NCI-H2227 treated with DMSO at 0.1 percent for 48 hours (cell line): ENCODE data around the gene RGS7BP.

Source experiments
- DNase-seq: peaks from one replicate; lab custom pipeline; 2025; lab: John Stamatoyannopoulos, UW

The RGS7BP gene

DNA sequence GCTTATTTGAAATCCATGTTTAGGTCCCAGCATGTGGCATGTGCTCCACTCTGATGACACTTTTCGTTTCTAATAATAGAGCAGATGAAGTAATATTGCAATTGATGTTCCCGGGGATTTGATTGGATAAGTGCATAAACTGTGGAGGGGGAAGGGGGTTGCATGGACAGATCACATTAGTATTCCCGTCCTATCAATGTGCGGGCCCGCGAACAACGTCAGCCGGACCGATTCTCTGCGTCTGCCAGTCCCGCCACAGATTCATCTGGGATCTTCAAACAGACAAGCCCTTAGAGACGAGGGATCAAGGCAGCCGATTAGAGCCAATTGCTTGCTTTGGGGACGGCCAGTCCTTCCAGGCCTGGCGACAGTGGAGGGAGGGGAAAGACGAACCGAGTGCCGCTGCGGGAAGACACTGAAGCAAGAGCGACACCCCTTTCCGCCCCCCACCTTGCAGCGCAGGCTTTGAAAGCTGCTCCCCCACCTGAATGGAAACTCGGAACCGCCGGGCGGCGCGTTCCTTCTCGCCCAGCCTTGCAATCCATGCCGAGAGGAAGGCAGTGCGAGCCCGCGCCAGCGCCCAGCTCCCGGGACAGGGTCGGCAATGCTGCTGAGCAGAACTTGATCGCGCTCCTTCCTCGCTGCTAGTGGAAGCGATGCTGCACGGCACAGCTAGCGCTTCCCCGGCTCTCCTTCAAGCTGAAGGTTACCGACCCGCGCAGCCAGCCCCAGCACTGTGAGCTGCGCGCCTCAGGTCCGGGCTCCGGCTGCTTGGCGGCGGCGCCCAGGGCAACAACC lies at the start of gene RGS7BP:
TSS of gene RGS7BP (plus strand) at position 247 of the 798 bp plus-strand sequence. CDS start 610 bp downstream, outside the sequence.
- peak; percentile 72 for DNase-seq

- DNase-seq = no peak
These were observed 48.0 kb upstream of the RGS7BP start for GRCh38 chr5:64457846-64458245.

GRCh38 chr5:64458948-64459347 lies 46.9 kb upstream of the RGS7BP start:
- no peak for DNase-seq

GRCh38 chr5:64462391-64462790 lies 43.4 kb upstream of the RGS7BP start:
- DNase-seq = no peak

- DNase-seq = no peak
These were observed 19.7 kb upstream of the RGS7BP start for GRCh38 chr5:64486163-64486562.

DNA sequence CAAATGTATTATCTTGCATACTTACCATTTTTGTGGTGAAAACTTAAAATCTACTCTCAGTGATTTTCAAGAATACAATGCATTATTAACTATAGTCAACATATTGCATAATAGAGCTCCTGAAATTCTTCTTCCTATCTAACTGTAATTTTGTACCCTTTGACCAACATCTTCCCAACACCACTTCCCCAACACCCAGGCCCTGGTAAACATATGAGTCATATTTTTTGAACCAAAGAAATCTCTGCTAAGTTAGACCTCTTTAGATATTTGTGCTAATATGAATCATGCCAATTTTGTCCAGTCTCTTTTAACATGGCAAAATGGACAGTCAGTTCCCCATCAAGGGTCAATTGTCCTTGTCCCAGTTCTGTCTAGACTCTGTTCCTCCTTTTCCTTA lies 18.5 kb upstream of the RGS7BP start:
- no peak for DNase-seq

GRCh38 chr5:64489857-64490256 lies 16.0 kb upstream of the RGS7BP start:
- DNase-seq = no peak

DNA sequence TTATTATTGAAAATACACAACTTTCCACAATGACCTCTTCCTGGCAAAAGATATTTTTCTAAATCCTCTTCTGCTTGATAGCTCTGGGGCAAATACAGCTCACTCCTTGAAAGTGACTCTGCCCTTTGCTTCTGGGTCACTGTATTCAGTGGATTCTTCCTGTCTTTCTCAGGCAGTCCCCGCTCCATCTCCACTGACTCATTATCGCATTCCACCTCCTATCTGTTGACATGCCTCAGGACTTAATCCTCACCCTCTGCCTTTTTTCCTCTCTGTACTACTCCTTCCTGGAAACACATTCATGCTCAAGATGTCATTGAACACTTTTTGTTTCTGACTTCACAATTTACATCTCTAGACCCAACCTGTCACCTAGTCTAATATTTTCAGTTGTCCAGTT lies 8.4 kb upstream of the RGS7BP start:
- DNase-seq = no peak

DNA sequence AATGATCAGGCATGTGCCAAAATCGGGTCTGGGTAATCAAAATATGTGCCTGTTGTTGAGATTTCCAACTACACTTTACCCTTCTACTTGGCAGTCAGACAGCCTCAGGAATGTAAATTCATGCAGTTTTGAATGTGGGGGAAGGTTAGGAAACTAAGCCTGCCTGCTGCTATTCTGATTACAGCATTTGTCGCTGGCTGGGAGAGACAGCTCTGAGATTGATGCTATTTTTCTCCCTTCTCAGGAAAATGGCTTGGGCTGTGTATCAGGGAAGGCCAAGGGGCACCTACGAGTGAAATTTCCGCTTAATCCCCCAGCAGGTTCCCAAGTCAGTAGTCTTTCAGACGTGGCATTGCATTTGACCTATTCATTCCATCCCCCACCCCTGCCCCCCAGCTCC lies 3.6 kb upstream of the RGS7BP start:
- peak; percentile 88 for DNase-seq

GRCh38 chr5:64506567-64507263 lies 900 bp downstream of the RGS7BP start:
- DNase-seq = no peak

DNA sequence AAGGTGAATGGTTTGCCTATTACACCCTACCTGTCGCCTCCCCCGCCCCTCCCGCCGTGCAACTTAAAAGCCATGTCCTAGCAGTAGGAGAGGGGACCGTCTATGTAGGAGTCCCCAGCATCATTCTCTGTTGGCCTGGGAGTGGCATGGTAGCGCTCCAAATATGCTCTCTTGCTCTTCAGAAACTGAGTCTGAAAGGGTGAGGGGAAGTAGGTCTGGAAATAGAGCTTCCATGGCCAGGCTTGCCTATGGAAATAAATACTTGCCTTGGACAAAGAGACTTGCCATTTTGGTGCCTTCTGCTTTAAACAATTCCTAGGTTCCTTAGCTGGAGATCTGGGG lies 1.4 kb downstream of the RGS7BP start:
- no peak for DNase-seq

DNA sequence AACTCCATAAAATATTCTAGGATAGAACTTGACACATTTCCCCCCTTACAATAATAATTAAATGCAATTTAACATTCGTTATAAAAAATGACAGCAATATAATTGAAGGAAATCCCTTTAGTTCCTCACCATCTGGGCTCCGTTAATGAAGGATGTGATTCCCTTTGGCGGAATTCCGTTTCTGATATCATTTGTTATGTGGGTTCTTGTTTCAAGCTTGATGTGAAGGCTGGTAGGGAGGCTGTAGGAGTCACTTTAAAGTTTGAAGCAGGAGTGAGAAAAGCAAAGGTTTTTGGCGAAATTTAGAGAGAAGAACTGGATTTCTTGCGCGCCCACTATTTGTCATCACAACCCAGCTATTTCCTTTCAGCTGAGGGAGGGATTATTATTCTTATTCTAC lies 4.0 kb downstream of the RGS7BP start:
- DNase-seq = no peak

GRCh38 chr5:64513492-64513891 lies 7.7 kb downstream of the RGS7BP start:
- no peak for DNase-seq

GRCh38 chr5:64514612-64515011 lies 8.8 kb downstream of the RGS7BP start:
- no peak for DNase-seq

DNA sequence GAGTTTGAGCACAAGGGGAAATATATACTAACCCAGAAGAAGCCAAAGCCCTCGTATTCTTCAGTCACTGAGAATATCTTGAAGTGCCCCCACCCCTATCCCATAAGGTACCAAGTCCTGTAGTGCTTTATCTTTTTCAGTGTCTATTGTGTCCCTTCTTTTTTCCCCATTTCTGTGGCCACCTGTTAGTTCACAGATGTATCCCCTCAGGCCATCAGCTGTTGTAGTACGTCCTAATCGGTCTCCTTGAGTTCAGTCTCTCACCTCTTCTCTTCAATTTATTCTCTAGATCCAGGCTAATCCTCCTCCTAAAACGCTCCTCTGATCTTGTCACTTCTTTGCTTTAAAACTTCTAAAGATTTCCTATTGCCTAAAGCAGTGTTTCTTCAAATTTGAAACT lies 10.4 kb downstream of the RGS7BP start:
- DNase-seq = no peak

- no peak for DNase-seq
These were observed 13.0 kb downstream of the RGS7BP start for GRCh38 chr5:64518793-64519192.

- DNase-seq = no peak
These were observed 13.4 kb downstream of the RGS7BP start for GRCh38 chr5:64519263-64519662.

- DNase-seq = no peak
These were observed 21.1 kb downstream of the RGS7BP start for GRCh38 chr5:64526734-64527439.

- DNase-seq = no peak
These were observed 24.3 kb downstream of the RGS7BP start for GRCh38 chr5:64530076-64530475.

DNA sequence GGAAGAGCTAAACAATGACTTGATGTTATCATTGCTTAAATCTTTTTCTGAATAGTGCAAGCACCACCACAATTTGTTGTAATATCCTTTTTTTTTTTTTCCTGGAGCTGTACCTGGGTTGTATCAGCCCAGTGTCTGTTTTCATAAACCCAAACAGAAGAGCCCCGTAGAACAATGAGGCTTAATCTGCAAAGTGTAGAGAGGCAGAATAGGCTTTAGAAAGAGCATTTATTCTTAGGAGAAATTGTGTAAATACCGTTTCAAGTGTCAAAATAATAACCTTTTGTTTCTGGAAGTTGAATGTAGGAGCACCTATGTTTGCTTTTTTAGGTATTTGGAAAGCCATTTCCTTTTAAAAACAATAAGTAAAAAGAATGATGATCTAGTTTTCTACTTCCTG lies 26.4 kb downstream of the RGS7BP start:
- no peak for DNase-seq

DNA sequence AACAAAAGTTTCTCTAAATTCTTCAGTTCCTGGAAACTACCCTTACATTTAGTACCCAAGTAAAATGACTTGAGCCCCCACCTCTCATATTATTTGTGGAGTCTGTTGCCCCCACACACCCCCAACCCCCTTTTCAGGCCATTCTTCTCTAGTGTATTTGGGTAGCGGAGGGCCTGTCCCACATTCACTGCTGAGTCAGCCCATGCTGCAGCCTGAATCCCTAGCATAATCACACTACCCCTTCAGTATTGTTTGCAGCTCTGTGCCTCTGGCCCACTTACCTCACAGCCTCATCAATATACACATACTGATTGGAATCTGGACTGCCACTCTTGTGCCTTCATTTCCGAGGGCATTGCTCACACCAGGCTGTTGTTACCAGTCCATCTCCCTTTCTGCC lies 26.8 kb downstream of the RGS7BP start:
- no peak for DNase-seq

- DNase-seq = no peak
These were observed 28.2 kb downstream of the RGS7BP start for GRCh38 chr5:64534033-64534432.

DNA sequence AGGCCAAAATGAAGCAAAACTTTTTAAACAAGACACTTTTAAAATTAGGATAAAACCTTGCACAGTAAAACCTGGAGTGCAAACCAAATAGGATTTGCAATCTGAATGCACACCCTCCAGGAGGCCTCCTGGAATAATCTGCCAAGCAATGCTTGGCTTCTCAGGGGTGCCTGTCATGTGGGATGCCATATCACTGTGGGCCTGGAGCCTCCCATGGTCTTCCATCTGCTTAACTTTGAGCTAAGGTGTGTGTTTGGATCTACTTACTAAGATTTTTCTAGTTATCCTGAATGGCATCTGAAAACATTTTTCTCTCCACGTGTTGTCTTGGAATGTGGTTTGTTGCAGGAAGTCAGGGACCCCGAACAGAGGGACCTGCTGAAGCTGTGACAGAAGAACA lies 52.1 kb downstream of the RGS7BP start:
- no peak for DNase-seq
